ENCODE measurements around the gene SLC66A2.

- TF ChIP-seq CTCF (IDR thresholded peaks at IDR 0.05) (no peak), POLR2AphosphoS5 (IDR thresholded peaks at IDR 0.05) (no peak), EP300 (IDR thresholded peaks at IDR 0.05; ENCODE audit: low read depth) (no peak)
Observed at GRCh38 chr18:79983793-79984192, 32.3 kb upstream of the SLC66A2 start.

All from transverse colon (tissue), 4 donors.